ENCODE results near the gene DEDD2. TPM values are rescaled to one million over a fixed set of nuclear protein-coding genes. Genes with fewer than 3 reads are reported as not detected.

Gene DEDD2
- total and polyA plus RNA-seq, 8 donors, result 9.7 to 25.4 (median 13.7) TPM

DNA sequence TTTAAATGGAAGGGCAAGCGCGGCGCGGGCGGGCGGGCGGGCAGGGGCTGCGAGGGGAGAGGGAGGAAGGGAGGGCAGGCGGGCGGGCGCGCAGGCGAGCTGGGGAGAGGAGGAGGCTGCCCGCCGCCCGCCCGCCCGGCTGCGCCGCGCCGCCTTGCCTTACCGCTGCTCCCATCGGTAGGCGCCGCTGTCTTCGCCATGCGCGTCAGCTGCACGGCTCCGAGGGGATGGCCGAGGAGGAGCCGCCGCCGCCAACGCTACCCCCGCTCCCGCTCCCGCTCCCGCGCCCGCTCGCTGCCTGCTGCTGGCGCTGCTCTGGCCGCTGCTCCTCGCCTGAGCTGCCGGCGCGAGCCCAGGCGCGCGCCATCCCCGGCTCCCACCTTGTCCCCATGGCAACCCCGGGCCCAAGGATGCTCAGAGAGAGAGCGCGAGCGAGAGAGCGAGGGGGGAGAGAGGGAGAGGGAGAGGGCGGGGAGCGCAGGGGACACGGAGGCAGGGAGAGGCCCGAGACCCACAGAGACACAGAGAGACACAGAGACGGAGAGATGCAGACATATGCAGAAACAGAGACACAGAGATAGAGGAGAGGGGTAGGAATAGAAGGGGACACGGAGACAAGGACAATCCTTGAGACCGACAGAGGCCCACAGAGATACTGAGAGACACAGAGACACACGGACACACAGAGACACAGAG lies 40.3 kb downstream of the DEDD2 start:
- 1% methylated on average over 46 to 66 of the region's 66 CpGs for WGBS, 2 donors
- Histone ChIP-seq H3K4me1 (no peaks in the 10 kb centered on the region), H3K27me3 (peaks cover 0 to 10% (median 3%) of the 10 kb centered on the region in 4 donors), H3K27ac (no peak overlapping the region), H3K4me3 (peak overlapping the region in 3 of 4 donors; percentile 4 to 44 (median 31)), H3K9me3 (no peaks in the 10 kb centered on the region), H3K36me3 (no peaks in the 10 kb centered on the region)
- ATAC-seq (peak; percentile 89 to 96 (median 95)), DNase-seq (peak; percentile 53 to 90 (median 66)), FAIRE-seq (no peak)
- TF ChIP-seq, protein P1, sequence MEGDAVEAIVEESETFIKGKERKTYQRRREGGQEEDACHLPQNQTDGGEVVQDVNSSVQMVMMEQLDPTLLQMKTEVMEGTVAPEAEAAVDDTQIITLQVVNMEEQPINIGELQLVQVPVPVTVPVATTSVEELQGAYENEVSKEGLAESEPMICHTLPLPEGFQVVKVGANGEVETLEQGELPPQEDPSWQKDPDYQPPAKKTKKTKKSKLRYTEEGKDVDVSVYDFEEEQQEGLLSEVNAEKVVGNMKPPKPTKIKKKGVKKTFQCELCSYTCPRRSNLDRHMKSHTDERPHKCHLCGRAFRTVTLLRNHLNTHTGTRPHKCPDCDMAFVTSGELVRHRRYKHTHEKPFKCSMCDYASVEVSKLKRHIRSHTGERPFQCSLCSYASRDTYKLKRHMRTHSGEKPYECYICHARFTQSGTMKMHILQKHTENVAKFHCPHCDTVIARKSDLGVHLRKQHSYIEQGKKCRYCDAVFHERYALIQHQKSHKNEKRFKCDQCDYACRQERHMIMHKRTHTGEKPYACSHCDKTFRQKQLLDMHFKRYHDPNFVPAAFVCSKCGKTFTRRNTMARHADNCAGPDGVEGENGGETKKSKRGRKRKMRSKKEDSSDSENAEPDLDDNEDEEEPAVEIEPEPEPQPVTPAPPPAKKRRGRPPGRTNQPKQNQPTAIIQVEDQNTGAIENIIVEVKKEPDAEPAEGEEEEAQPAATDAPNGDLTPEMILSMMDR (IDR thresholded peaks at IDR 0.05), result peak in 3 of 4 donors; percentile 12 to 19 (median 15)
- intact Hi-C loops (cut with DNase I), result no loop called here

DNA sequence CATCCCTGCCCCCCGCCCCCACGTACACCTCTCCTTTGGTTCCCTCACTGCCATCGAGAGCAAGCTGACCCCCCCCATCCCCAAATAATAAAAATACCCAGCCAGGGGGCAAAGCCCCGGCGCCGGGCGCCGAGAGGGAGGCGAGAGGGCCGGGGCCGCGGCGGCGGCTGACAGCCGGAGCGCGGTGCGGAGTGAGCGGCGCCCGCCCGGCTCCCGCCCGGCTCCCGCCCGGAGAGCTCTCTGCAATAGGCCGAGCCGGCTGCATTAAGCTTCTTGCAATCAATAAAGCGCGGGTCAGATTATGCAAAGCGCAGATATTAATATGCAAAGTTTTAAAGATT lies 40.9 kb downstream of the DEDD2 start:
- H3K4me3 ChIP-seq, result peak overlapping the region in 3 of 4 donors; percentile 4 to 44 (median 31)
- H3K9me3 ChIP-seq, result no peaks in the 10 kb centered on the region
- H3K36me3 ChIP-seq, result no peaks in the 10 kb centered on the region
- peaks cover 0 to 10% (median 3%) of the 10 kb centered on the region in 4 donors for H3K27me3 ChIP-seq
- 0 to 1% methylated on average over 25 to 31 of the region's 31 CpGs for WGBS, 2 donors
- H3K27ac ChIP-seq, result no peak overlapping the region
- TF ChIP-seq, protein P1 (IDR thresholded peaks at IDR 0.05), result no peak
- no peaks in the 10 kb centered on the region for H3K4me1 ChIP-seq
- DNase-seq (peak in 1 of 6 donors; percentile 69), FAIRE-seq (no peak), ATAC-seq (peak; percentile 67 to 77 (median 76))
- intact Hi-C loops (cut with DNase I), result no loop called here

DNA sequence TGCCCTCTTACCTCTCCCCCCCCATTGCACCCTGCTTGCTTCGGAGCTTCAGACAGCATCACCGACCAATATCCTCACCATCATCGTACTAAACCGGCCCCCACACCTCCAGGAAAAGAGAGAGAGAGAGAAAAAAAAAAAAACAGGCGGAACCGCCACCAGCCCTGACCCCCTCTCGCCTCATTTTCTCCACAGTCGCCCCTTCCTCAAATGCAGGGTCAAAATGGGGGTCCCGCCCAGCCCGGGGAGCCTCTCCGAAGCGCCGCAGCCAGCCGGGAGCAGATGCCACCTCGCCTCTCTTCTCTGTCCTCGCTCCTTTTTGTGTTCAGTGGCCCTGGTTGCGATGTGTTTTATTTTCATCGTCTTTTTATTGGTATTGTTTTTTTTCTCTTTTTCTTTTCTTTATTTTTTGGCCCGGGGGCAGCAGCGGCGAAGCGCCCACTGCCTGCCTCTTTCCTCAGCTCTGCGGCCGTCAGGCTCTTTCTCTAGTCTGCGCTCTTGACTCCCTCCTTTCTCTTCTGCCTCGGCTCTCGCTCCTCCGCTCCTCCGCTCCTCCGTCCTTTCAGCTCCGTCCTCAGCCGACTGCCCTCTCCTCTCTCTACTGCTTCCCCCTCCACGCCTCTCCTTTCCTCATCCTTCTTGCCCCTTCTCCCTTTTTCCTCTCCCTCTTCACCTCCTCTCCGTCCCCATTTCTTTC lies 41.4 kb downstream of the DEDD2 start:
- Histone ChIP-seq H3K4me3 (peak overlapping the region in 2 of 4 donors; percentile 31 to 44), H3K27ac (no peak overlapping the region), H3K27me3 (peaks cover 0 to 10% (median 3%) of the 10 kb centered on the region in 4 donors), H3K4me1 (no peaks in the 10 kb centered on the region), H3K36me3 (no peaks in the 10 kb centered on the region), H3K9me3 (no peaks in the 10 kb centered on the region)
- FAIRE-seq (no peak), ATAC-seq (peak in 3 of 4 donors; percentile 13 to 39 (median 22)), DNase-seq (no peak)
- WGBS, 2 donors, result 2 to 5% methylated on average over 34 of the region's 34 CpGs
- intact Hi-C loops (cut with DNase I), result no loop called here
- TF ChIP-seq, protein P1 (IDR thresholded peaks at IDR 0.05), result no peak

DNA sequence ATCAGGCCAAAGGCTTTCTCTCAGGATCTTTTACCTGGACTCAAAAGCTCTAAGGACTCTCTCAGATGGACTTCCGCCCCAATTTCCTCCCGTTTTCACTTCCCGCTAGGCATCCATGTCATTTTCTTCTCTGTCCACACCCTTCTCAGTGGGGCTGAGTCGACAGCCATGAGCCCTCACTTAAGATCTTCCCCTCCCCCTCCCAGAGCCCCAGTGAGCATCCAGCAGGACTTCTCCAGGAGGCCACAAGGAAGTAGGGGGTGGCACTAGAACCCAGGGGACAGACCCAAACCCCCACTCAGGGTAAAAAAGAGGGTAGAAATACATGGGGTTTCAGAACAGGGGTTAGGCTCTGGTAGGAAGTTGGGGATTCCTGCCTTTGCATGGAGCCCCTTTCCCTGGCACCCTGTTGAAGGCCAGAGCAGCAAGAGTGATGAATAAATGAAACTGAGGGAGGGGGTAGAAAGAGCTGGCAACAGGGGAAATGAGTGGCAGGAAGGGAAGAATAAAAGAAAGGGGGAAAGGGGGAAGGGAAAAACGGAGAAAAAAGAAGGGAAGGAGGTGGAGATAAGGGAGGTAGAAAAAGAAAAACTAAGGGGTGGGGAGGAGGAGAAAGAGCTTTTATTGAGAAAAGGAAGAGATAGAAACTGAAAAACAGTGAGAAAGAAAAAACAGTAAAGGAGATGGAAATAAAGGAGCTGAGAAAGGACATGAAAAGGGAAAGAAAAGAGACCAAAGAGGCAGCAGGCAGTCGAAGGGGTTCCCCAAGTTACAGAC lies 42.3 kb downstream of the DEDD2 start:
- no peak for FAIRE-seq
- H3K36me3 ChIP-seq, result no peaks in the 10 kb centered on the region
- H3K4me1 ChIP-seq, result no peaks in the 10 kb centered on the region
- DNase-seq, result no peak
- intact Hi-C loops (cut with DNase I), result no loop called here
- no peak for ATAC-seq
- no peak overlapping the region for H3K4me3 ChIP-seq
- no peaks in the 10 kb centered on the region for H3K9me3 ChIP-seq
- peaks cover 0 to 5% (median 3%) of the 10 kb centered on the region in 4 donors for H3K27me3 ChIP-seq
- 58 to 59% methylated on average over 6 of the region's 6 CpGs for WGBS, 2 donors
- TF ChIP-seq, protein P1 (IDR thresholded peaks at IDR 0.05), result no peak
- no peak overlapping the region for H3K27ac ChIP-seq

All from pancreas (tissue), 10 donors.